IMR-90 (cell line): ENCODE results near the gene TADA1. TPM values are rescaled to one million over a fixed set of nuclear protein-coding genes. Genes with fewer than 3 reads are reported as not detected.
"Not testable (repeated sequence)": the region's sequence is repeated elsewhere in the genome, so short reads cannot be mapped to it uniquely, and the experiment has no call there.

Experiments
- ATAC-seq: fragments of 200-7000 bp; cut with Tn5 transposase; 2 replicates; pipeline ENCODE4 v1.9.1; 2020; ENCODE audit warnings: low read depth, mild to moderate bottlenecking, moderate library complexity
- BruUV-seq: library from RNA; stranded (reverse); fragments of 400-500 nt; replicated peaks from 2 replicates; lab custom pipeline; 2021; lab: Mats Ljungman, UMichigan
- CTCF ChIA-PET: fragments of 300-600 bp; formaldehyde crosslinking; extraction: SDS; loops from one replicate; lab custom pipeline; 2021; ENCODE audit warnings: antibody characterized with exemption; lab: Yijun Ruan, JAX
- POLR2A ChIA-PET: fragments of 300-600 bp; sonication (Branson Sonifier 250); formaldehyde crosslinking; loops from one replicate; lab custom pipeline; 2022; ENCODE audit warnings: antibody characterized with exemption; ENCODE audit not compliant: unreplicated experiment; lab: Charles Lee
- DNase-seq: peaks from one replicate; pipeline ENCODE4 v3.0.0; 2013
- H2AFZ ChIP-seq: replicated peaks from 2 replicates; pipeline ENCODE3; 2013; ENCODE audit warnings: low read length, mild to moderate bottlenecking; ENCODE audit not compliant: poor library complexity
- H2AK5ac ChIP-seq: 2 replicates; pipeline ENCODE4 v1.6.1; 2013; ENCODE audit warnings: low read depth, low read length, inconsistent platforms
- H2AK9ac ChIP-seq: replicated peaks from 2 replicates; pipeline ENCODE3; 2013; ENCODE audit warnings: mild to moderate bottlenecking, low read depth, low read length, moderate library complexity; ENCODE audit not compliant: poor library complexity
- H2BK120ac ChIP-seq: 2 replicates; pipeline ENCODE4 v1.6.1; 2013; ENCODE audit warnings: low read depth, low read length, inconsistent platforms
- H2BK15ac ChIP-seq: 3 replicates; pipeline ENCODE4 v1.6.1; 2013; ENCODE audit warnings: low read depth, low read length, inconsistent platforms
- H2BK20ac ChIP-seq: 2 replicates; pipeline ENCODE4 v1.6.1; 2013; ENCODE audit warnings: low read depth, mild to moderate bottlenecking, inconsistent platforms, low read length, moderate library complexity
- H2BK5ac ChIP-seq: 2 replicates; pipeline ENCODE4 v1.6.1; 2013; ENCODE audit warnings: mild to moderate bottlenecking, low read depth, low read length, inconsistent platforms; ENCODE audit not compliant: poor library complexity, severe bottlenecking
- H3K14ac ChIP-seq: replicated peaks from 2 replicates; pipeline ENCODE4 v1.6.1; 2013; ENCODE audit warnings: low read depth, low read length, inconsistent platforms
- H3K18ac ChIP-seq: 2 replicates; pipeline ENCODE4 v1.6.1; 2013; ENCODE audit warnings: low read depth, low read length, control low read depth
- H3K23ac ChIP-seq: 2 replicates; pipeline ENCODE4 v1.6.1; 2013; ENCODE audit warnings: low read depth, low read length, inconsistent platforms
- H3K27ac ChIP-seq: 2 replicates; pipeline ENCODE4 v1.5.1; 2013; ENCODE audit warnings: mild to moderate bottlenecking, control low read depth, low read length; ENCODE audit not compliant: insufficient read depth
- H3K27me3 ChIP-seq: 2 replicates; pipeline ENCODE4 v1.6.1; 2013; ENCODE audit warnings: low read length; ENCODE audit not compliant: control insufficient read depth, insufficient read depth
- H3K36me3 ChIP-seq: 2 replicates; pipeline ENCODE4 v1.6.1; 2013; ENCODE audit warnings: low read length, mixed read lengths; ENCODE audit not compliant: control insufficient read depth, insufficient read depth
- H3K4ac ChIP-seq: 2 replicates; pipeline ENCODE4 v1.6.1; 2013; ENCODE audit warnings: low read depth, low read length, inconsistent platforms
- H3K4me1 ChIP-seq: 2 replicates; pipeline ENCODE4 v1.6.1; 2013; ENCODE audit warnings: low read length, mixed read lengths; ENCODE audit not compliant: control insufficient read depth, insufficient read depth
- H3K4me2 ChIP-seq: 2 replicates; pipeline ENCODE4 v1.6.1; 2013; ENCODE audit warnings: low read depth, mild to moderate bottlenecking, control low read depth, low read length, moderate library complexity
- H3K4me3 ChIP-seq: 2 replicates; pipeline ENCODE4 v1.5.1; 2013; ENCODE audit warnings: low read depth, mild to moderate bottlenecking, control low read depth, low read length, moderate library complexity; ENCODE audit not compliant: insufficient read depth
- H3K56ac ChIP-seq: 2 replicates; pipeline ENCODE4 v1.6.1; 2013; ENCODE audit warnings: low read length, inconsistent platforms; ENCODE audit not compliant: insufficient read depth; ENCODE audit errors: extremely low read depth
- H3K79me1 ChIP-seq, 2 experiments: 2 replicates each; pipeline ENCODE4 v1.6.1; 2013; ENCODE audit warnings: low read length in 2 of 2, inconsistent platforms in 1 of 2, low read depth in 1 of 2
- H3K9ac ChIP-seq: 2 replicates; pipeline ENCODE4 v1.6.1; 2013; ENCODE audit warnings: low read depth, low read length, control low read depth
- H3K9me1 ChIP-seq: 2 replicates; pipeline ENCODE4 v1.6.1; 2013; ENCODE audit warnings: low read length, inconsistent platforms; ENCODE audit not compliant: insufficient read depth
- H3K9me3 ChIP-seq: 2 replicates; pipeline ENCODE4 v1.6.1; 2013; ENCODE audit warnings: low read length; ENCODE audit not compliant: control insufficient read depth, insufficient read depth
- H4K20me1 ChIP-seq: 2 replicates; pipeline ENCODE4 v1.6.1; 2013; ENCODE audit warnings: low read length, inconsistent platforms; ENCODE audit not compliant: insufficient read depth
- H4K5ac ChIP-seq: 2 replicates; pipeline ENCODE4 v1.6.1; 2013; ENCODE audit warnings: mild to moderate bottlenecking, low read depth, low read length, control low read depth
- H4K8ac ChIP-seq, 2 experiments: 2 replicates each; pipeline ENCODE4 v1.6.1; 2013; ENCODE audit warnings: low read depth in 2 of 2, low read length in 2 of 2, control low read depth in 1 of 2, inconsistent platforms in 1 of 2
- H4K91ac ChIP-seq: 2 replicates; pipeline ENCODE4 v1.6.1; 2013; ENCODE audit warnings: low read depth, low read length, inconsistent platforms; ENCODE audit not compliant: insufficient read depth
- CHD1 ChIP-seq: IDR thresholded peaks from 2 replicates; pipeline ENCODE4 v1.6.1; 2012; ENCODE audit warnings: low read depth, low read length, improper control_type of control experiment
- FOS ChIP-seq: fragments of 150-350 bp; IDR thresholded peaks from 2 replicates; pipeline ENCODE4 v1.6.1; 2016; ENCODE audit warnings: low read depth, low read length
- MAZ ChIP-seq: IDR thresholded peaks from 2 replicates; pipeline ENCODE4 v1.6.1; 2012; ENCODE audit warnings: low read depth, mild to moderate bottlenecking, low read length, improper control_type of control experiment, moderate library complexity, borderline replicate concordance
- POLR2A ChIP-seq: IDR thresholded peaks from 2 replicates; pipeline ENCODE4 v1.6.1; 2012; ENCODE audit warnings: mild to moderate bottlenecking, low read depth, low read length
- WGBS, 2 experiments: methylation state at CpG; one replicate each; pipeline versions ENCODE4 v1.1.5 to v1.1.7; 2013; ENCODE audit warnings: missing lambda C conversion rate in 2 of 2; ENCODE audit not compliant: insufficient read length in 1 of 2; ENCODE audit errors: extremely low coverage in 2 of 2; 5-methylcytosine and 5-hydroxymethylcytosine counted together
- dilution Hi-C: fragments of 300-500 bp; cut with HindIII; formaldehyde crosslinking; loops from one replicate; pipeline ENCODE4 v1.14.3; 2018; ENCODE audit warnings: low sequenced_read_pairs; ENCODE audit not compliant: unreplicated experiment
- in situ Hi-C: fragments of 300-500 bp; cut with MboI; formaldehyde crosslinking; loops from 3 replicates; pipeline ENCODE4 v1.14.3; 2019; ENCODE audit warnings: low sequenced_read_pairs, inconsistent platforms, mixed read lengths
- intact Hi-C: fragments of 100-400 bp; cut with micrococcal nuclease; formaldehyde crosslinking; loops from 2 replicates; pipeline ENCODE4 v1.10.0; 2022
- polyA plus RNA-seq, 3 experiments: library from polyadenylated mRNA; depleted of rRNA; stranded (reverse); fragments of >200 nt; gene quantifications; 2 replicates each; pipeline ENCODE4 v1.2.3, GENCODE V29; 2012; ENCODE audit warnings: low replicate concordance in 1 of 3
- total RNA-seq: library from RNA; depleted of rRNA; stranded (reverse); fragments of >200 nt; gene quantifications from 2 replicates; pipeline ENCODE4 v1.2.3, GENCODE V29; 2012

The TADA1 gene
- total and polyA plus RNA-seq, 2 of the 4 experiments (the other 2 are of a cell fraction): 8.2 to 16.8 TPM

GRCh38 chr1:166882893-166883292, 6.8 kb upstream of the TADA1 start:
- no peaks in the 10 kb centered on the region for H3K36me3 ChIP-seq
- no peak overlapping the region for H3K4me2 ChIP-seq
- no peaks in the 10 kb centered on the region for H3K79me1 ChIP-seq
- no peak overlapping the region for H2AK5ac ChIP-seq
- no peak overlapping the region for H2BK120ac ChIP-seq
- no peak for TF ChIP-seq MAZ
- TF ChIP-seq FOS: no peak
- TF ChIP-seq POLR2A: no peak
- no peak for TF ChIP-seq CHD1
- no peak overlapping the region for H4K8ac ChIP-seq
- intact Hi-C loops (no loop called here), in situ Hi-C loops (no loop called here), dilution Hi-C loops (no loop called here)
- no peaks in the 10 kb centered on the region for H3K9me3 ChIP-seq
- H2BK20ac ChIP-seq: no peak overlapping the region
- ATAC-seq (no peak), DNase-seq (no peak)
- H3K14ac ChIP-seq: no peak overlapping the region
- no peak overlapping the region for H3K9ac ChIP-seq
- H2AK9ac ChIP-seq: no peak overlapping the region
- no peak overlapping the region for H3K56ac ChIP-seq
- H3K23ac ChIP-seq: no peak overlapping the region
- peaks cover 23% of the 10 kb centered on the region for H3K27me3 ChIP-seq
- no TSS peak for BruUV-seq
- H3K18ac ChIP-seq: no peak overlapping the region
- H3K27ac ChIP-seq: no peak overlapping the region
- no peaks in the 10 kb centered on the region for H4K20me1 ChIP-seq
- H2BK5ac ChIP-seq: no peak overlapping the region
- no peak overlapping the region for H2AFZ ChIP-seq
- no peak overlapping the region for H3K4me3 ChIP-seq
- H3K9me1 ChIP-seq: no peaks in the 10 kb centered on the region
- POLR2A ChIA-PET: no interaction called here
- H3K4me1 ChIP-seq: no peaks in the 10 kb centered on the region
- H2BK15ac ChIP-seq: no peak overlapping the region
- H3K4ac ChIP-seq: no peak overlapping the region
- no CpG with 5 or more reads among the region's 2 CpGs for WGBS, 2 experiments
- CTCF ChIA-PET: interaction anchor here (2.9 kb wide), 1 partner anchor 176 kb away, joined by 11 read pairs; no protein-coding TSS in a partner anchor
- no peak overlapping the region for H4K91ac ChIP-seq
- no peak overlapping the region for H4K5ac ChIP-seq

- H3K79me1 ChIP-seq: peaks cover 12 to 17% of the 10 kb centered on the region in 2 experiments; a peak in 3 of 4 replicates
- WGBS, 2 experiments: 83% methylated on average over 3 of the region's 21 CpGs; no CpG with 5 or more reads in 1 of the 2 experiments
- H2AFZ ChIP-seq, H3K4ac ChIP-seq, H3K4me3 ChIP-seq, CTCF ChIA-PET, intact Hi-C loops, H4K5ac ChIP-seq, BruUV-seq, DNase-seq, H2BK120ac ChIP-seq, H3K4me2 ChIP-seq, H3K9me3 ChIP-seq, H3K14ac ChIP-seq, H3K9me1 ChIP-seq, ATAC-seq, H3K4me1 ChIP-seq, H3K36me3 ChIP-seq, H4K91ac ChIP-seq, in situ Hi-C loops, H2BK15ac ChIP-seq, H3K9ac ChIP-seq, H3K56ac ChIP-seq, POLR2A ChIA-PET, H3K23ac ChIP-seq, H4K8ac ChIP-seq, dilution Hi-C loops, H3K27ac ChIP-seq, H2BK20ac ChIP-seq, H2BK5ac ChIP-seq, H3K27me3 ChIP-seq, H3K18ac ChIP-seq, H2AK5ac ChIP-seq, H4K20me1 ChIP-seq, H2AK9ac ChIP-seq: not testable (repeated sequence)
Observed at GRCh38 chr1:166878173-166878917, 2.3 kb upstream of the TADA1 start.
